Lower leg skin (tissue), 3 donors: ENCODE results near the gene ODAD2.

Experiments
- POLR2A ChIP-seq, 2 donors: fragments of 450-650 bp; IDR thresholded peaks; one replicate each; pipeline ENCODE4 v1.6.1; 2016 to 2017; ENCODE audit warnings: antibody characterized with exemption in 2 of 2, mild to moderate bottlenecking in 1 of 2, moderate library complexity in 1 of 2
- TF ChIP-seq, protein P1 (sequence below), 3 donors: fragments of 450-650 bp; IDR thresholded peaks; one replicate each; pipeline ENCODE4 v1.5.1; 2016; ENCODE audit warnings: antibody characterized with exemption in 3 of 3, mild to moderate bottlenecking in 3 of 3, moderate library complexity in 2 of 3

GRCh38 chr10:27784272-27784671 is 214.6 kb downstream of the ODAD2 start:
- TF ChIP-seq, protein P1, sequence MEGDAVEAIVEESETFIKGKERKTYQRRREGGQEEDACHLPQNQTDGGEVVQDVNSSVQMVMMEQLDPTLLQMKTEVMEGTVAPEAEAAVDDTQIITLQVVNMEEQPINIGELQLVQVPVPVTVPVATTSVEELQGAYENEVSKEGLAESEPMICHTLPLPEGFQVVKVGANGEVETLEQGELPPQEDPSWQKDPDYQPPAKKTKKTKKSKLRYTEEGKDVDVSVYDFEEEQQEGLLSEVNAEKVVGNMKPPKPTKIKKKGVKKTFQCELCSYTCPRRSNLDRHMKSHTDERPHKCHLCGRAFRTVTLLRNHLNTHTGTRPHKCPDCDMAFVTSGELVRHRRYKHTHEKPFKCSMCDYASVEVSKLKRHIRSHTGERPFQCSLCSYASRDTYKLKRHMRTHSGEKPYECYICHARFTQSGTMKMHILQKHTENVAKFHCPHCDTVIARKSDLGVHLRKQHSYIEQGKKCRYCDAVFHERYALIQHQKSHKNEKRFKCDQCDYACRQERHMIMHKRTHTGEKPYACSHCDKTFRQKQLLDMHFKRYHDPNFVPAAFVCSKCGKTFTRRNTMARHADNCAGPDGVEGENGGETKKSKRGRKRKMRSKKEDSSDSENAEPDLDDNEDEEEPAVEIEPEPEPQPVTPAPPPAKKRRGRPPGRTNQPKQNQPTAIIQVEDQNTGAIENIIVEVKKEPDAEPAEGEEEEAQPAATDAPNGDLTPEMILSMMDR (IDR thresholded peaks at IDR 0.05): no peak
- TF ChIP-seq POLR2A (IDR thresholded peaks at IDR 0.05): no peak
